ENCODE data around the gene MCCD1.

DNA sequence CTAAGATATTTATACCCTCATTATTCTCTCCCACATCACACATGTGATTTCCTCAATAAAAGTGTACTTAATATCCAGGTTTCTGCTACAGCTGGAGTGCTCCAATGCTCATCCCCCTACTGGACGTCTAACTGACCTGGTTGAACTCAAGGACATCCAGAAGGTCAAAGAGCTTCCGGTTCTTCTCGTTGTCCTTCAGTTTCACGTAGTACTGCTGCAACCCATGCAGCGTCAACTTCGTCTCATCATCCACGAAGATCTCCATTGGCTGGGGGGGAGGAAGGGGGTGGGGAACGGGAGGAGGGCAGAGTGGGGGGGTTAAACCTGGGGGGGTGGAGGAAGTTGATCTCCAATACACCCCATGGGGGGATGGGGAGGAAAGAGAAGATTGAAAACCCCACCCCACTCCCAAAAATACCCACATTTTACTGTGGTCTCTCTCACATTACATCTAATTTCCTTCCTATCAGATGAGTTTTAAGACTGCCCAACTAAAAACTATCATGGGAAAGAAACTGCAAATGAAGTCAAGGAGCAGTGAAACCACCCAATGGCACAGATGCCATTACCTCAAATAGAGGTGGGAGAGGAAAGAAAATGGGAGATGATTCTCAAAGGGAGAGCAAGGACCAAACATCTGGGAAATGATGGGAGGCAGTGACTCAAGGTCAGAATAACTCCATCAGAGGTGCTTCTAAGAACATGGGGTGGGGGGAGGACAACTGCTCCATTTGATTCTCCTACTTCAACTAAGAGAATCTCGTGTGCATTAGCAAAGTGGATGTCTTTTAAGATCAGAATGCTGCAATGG, 4.1 kb downstream of the MCCD1 start:
- TF ChIP-seq, protein P1, sequence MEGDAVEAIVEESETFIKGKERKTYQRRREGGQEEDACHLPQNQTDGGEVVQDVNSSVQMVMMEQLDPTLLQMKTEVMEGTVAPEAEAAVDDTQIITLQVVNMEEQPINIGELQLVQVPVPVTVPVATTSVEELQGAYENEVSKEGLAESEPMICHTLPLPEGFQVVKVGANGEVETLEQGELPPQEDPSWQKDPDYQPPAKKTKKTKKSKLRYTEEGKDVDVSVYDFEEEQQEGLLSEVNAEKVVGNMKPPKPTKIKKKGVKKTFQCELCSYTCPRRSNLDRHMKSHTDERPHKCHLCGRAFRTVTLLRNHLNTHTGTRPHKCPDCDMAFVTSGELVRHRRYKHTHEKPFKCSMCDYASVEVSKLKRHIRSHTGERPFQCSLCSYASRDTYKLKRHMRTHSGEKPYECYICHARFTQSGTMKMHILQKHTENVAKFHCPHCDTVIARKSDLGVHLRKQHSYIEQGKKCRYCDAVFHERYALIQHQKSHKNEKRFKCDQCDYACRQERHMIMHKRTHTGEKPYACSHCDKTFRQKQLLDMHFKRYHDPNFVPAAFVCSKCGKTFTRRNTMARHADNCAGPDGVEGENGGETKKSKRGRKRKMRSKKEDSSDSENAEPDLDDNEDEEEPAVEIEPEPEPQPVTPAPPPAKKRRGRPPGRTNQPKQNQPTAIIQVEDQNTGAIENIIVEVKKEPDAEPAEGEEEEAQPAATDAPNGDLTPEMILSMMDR (IDR thresholded peaks at IDR 0.05): no peak
- no peak for TF ChIP-seq POLR2A (IDR thresholded peaks at IDR 0.05)
